ENCODE data around the gene NKAP. TPM values are rescaled to one million over a fixed set of nuclear protein-coding genes. Genes with fewer than 3 reads are reported as not detected.

Gene NKAP
- total and polyA plus RNA-seq, 2 of the 8 experiments (the other 6 are each of a cell fraction or from before 2014, with no cell fraction given) = 2.8 to 7.1 TPM

GRCh38 chrX:119948381-119948780 is 4.8 kb upstream of the NKAP start:
- Histone ChIP-seq H4K91ac (replicated peaks; ENCODE audit: insufficient read length, low read length) (no peak overlapping the region), H4K8ac (ENCODE audit: extremely low read depth, insufficient read depth, low read length) (no peak overlapping the region), H3K4me2 (ENCODE audit: insufficient read depth in 1 of 2, low read depth in 2 of 2, low read length in 2 of 2) (no peak overlapping the region), H3K56ac (replicated peaks; ENCODE audit: insufficient read length, low read depth, low read length) (no peak overlapping the region), H2BK5ac (ENCODE audit: low read depth, low read length) (no peak overlapping the region), H3K9ac (replicated peaks in 1 of 4; ENCODE audit: extremely low read depth in 1 of 4, low read depth in 3 of 4, low read length in 3 of 4) (no peak overlapping the region), H3K18ac (ENCODE audit: extremely low read depth, low read length) (no peak overlapping the region), H2BK120ac (replicated peaks; ENCODE audit: low read depth, low read length) (no peak overlapping the region), H2BK15ac (ENCODE audit: low read length) (no peak overlapping the region), H2BK12ac (ENCODE audit: low read depth, low read length) (no peak overlapping the region), H3K27ac (ENCODE audit: low read depth, low read length) (no peak overlapping the region), H3K9me3 (ENCODE audit: insufficient read depth in 2 of 2, low read depth in 1 of 2, low read length in 1 of 2) (no peaks in the 10 kb centered on the region), H3K23ac (ENCODE audit: insufficient read length) (no peak overlapping the region), H4K20me1 (replicated peaks in 1 of 2; ENCODE audit: control insufficient read depth in 1 of 2, insufficient read depth in 2 of 2, low read length in 2 of 2) (no peaks in the 10 kb centered on the region), H3K23me2 (ENCODE audit: low read depth, low read length) (no peaks in the 10 kb centered on the region), H3K79me1 (ENCODE audit: low read depth, low read length) (no peaks in the 10 kb centered on the region), H3K79me2 (ENCODE audit: control insufficient read depth in 1 of 2, insufficient read depth in 2 of 2, low read length in 2 of 2) (no peaks in the 10 kb centered on the region), H3K4me1 (replicated peaks in 1 of 4; ENCODE audit: control insufficient read depth in 3 of 4, insufficient read depth in 4 of 4, low read length in 3 of 4) (no peaks in the 10 kb centered on the region), H4K5ac (ENCODE audit: insufficient read length, low read depth, low read length) (no peak overlapping the region), H2BK20ac (ENCODE audit: low read length) (no peak overlapping the region), H3K36me3 (ENCODE audit: control insufficient read depth in 2 of 4, insufficient read depth in 4 of 4, low read length in 3 of 4) (no peaks in the 10 kb centered on the region), H3K4ac (replicated peaks; ENCODE audit: insufficient read length, low read depth, low read length) (no peak overlapping the region), H3K27me3 (replicated peaks in 1 of 4; ENCODE audit: control insufficient read depth in 3 of 4, extremely low read depth in 1 of 4, insufficient read depth in 3 of 4, low read length in 3 of 4) (no peaks in the 10 kb centered on the region), H3K14ac (ENCODE audit: insufficient read length) (no peak overlapping the region), H2AFZ (ENCODE audit: low read length) (no peak overlapping the region), H3K4me3 (ENCODE audit: extremely low read depth in 1 of 4, insufficient read depth in 2 of 4, low read depth in 3 of 4, low read length in 4 of 4) (no peak overlapping the region), H2AK5ac (ENCODE audit: low read depth, low read length) (no peak overlapping the region)
- 70% methylated on average over 5 of the region's 5 CpGs; no CpG with 5 or more reads in 1 of the 2 experiments for WGBS, 2 experiments (ENCODE audit: extremely low coverage in 1 of 2, insufficient coverage in 1 of 2, insufficient read length in 1 of 2, insufficient replicate concordance in 2 of 2, low coverage in 1 of 2, low lambda C conversion rate in 2 of 2, missing lambda C conversion rate in 1 of 2)
- DNase-seq (ENCODE audit: low read depth in 1 of 2, low spot score in 2 of 2) (no peak), FAIRE-seq (no peak)
- TF ChIP-seq TEAD4 (IDR thresholded peaks at IDR 0.05; ENCODE audit: low read depth, low read length) = no peak
- peak in 2 of 3 experiments; percentile 17 to 34; a peak in 2 of 4 replicates for TF ChIP-seq CTCF (IDR thresholded peaks at IDR 0.05; ENCODE audit: control extremely low read depth in 1 of 3, insufficient read depth in 1 of 3, low read depth in 1 of 3, low read length in 3 of 3)
- POLR2A ChIA-PET (ENCODE audit: partially characterized antibody) = no interaction called here
- CTCF ChIA-PET (ENCODE audit: partially characterized antibody) = interaction anchor here (0.6 to 2.1 kb wide), 4 partner anchors 9 to 51 kb away, joined by 3 to 10 read pairs (median 6); no protein-coding TSS in a partner anchor

Data from H1 (cell line).